ENCODE results near the gene FAM222B.

FAM222B gene

DNA sequence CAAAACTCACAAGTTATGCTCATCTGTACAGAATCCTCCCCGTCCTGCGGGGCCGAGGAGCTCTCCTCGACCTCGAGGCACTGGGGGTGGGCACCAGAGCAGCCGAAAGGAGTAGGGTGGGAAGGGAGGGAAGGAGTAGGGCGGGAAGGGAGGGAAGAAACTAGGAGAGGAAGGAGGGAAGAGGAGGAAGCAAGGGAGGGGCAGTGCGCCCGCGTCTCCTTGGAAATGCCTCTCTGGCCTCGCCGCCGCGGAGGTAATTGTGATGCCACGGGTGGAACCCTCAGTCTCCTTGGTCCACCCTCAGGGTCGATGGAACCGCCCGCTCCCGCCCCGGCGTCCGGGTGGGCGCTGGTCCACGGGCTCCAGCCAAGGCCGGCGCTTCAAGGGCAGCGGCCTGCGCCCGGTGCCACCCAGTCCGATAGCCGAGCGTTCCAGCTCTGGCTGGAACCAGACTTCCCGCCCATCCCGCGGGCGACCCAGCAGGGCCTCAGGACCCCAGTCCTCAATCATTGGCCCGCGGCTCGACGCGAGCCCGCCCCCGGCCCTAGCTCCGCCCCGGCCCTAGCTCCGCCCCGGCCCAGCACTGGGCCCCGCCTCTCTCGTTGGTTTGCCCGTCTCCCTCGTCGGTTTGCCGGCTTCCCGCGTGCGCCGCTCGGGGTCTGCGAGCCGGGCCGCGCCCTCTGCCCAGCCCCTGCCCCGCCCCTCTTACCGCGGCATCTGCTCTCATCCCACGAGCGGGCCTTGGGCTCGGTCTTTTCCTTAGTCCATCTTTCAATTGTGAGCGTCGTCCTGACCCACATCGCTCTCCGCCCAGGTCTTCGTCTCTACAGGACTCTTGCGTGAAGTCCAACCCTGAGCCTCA is 131.5 kb downstream of the FAM222B start:
- peak overlapping the region; percentile 69 for H3K4me3 ChIP-seq (ENCODE audit: low read length)
- no peak for TF ChIP-seq ZNF274 (IDR thresholded peaks at IDR 0.05; ENCODE audit: low read depth, low read length)

DNA sequence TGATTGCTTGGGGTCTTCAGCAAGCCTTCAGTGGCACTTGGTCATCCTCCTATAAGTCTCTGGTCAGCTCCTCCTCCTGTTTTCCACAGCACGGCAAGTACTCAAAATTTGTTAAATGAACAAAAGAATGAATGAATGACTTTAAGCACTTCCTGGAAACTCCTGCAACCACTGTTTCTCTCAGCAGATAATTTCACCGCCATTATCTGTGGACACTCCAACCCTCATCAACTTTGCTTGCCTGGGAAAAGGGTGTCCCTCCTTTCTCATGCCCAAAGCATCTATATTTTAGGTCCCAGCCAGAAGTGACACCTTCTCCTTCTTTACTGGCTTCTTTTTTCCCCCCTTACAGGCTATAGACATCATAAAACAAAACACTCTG is 135.3 kb downstream of the FAM222B start:
- no peak for TF ChIP-seq ZNF274 (IDR thresholded peaks at IDR 0.05; ENCODE audit: low read depth, low read length)
- H3K4me3 ChIP-seq (ENCODE audit: low read length), result no peak overlapping the region

DNA sequence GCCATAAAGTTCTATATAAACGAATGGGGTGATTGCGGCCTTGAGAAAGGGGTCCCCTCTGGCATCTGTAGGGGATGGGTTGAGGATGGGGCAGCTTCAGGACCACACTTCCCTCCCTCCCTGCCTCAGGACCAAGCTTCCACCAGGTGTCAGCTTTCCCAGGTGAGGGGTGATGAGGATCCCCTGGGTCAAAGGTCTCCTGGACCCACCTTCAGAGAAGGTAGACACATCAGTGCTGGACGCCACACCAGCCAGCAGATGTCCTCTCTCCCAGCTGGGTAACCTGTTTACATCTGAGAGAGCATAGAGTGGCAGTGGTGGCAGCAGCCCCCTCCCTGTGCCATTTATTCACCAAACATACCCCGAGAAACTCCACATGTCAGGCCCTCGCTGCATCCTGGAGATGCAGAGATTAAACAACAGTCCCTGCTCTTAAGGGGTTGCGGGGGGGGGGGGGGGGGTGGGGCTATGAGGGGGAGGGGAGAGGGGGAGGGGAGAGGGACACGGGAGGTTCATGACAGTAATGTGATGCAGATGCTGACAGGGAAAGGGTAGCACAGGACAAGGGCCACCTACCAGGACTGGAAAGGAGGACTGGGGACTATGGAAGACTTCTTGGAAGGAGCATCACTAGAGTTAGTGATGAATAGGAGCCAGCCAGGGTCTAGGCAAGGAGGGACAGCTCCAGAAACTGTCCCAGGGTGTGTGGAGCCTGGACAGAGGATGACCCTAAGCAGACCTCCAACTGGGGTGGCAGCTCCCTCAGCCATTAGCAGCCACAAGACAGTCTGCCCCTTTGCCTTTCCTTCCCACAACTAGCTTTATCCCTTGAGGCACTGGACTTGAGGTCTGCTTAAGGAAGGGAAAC is 135.9 kb downstream of the FAM222B start:
- TF ChIP-seq ZNF274 (IDR thresholded peaks at IDR 0.05; ENCODE audit: low read depth, low read length), result no peak
- H3K4me3 ChIP-seq (ENCODE audit: low read length), result no peak overlapping the region
